Kidney glomerular epithelial cell (primary cell): Measurements from ENCODE around the gene RAB7A.

Experiments used
- DNase-seq: peaks from one replicate; lab custom pipeline; 2025; lab: John Stamatoyannopoulos, UW

RAB7A gene

DNA sequence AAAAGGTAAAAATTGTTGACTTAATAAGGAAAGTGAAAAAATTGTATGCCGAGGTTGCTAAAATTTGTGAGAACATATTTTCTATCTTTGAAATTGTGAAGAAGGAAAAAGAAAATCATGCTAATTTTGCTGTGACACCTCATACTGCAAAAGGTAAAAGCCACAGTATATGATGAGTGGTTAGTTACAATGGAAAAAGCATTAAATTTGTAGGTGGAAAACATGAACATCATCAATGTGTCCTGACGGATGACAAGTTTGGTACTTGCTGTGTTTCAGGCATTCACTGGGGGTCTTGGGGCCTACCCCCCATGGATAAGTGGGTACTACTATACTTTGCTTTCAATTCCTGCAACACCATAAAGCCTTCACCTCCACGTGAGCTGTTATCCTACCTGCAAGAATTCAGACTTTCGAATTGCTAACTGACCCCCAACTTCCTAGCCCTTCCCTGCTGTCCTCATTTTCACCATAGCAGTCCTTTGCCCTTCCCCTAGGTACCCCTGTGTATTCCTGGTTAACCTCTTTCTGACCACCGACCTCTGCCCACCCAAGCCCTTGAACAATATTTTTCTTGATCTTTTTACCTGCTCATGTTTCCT, 62.4 kb downstream of the RAB7A start:
- DNase-seq: no peak

DNA sequence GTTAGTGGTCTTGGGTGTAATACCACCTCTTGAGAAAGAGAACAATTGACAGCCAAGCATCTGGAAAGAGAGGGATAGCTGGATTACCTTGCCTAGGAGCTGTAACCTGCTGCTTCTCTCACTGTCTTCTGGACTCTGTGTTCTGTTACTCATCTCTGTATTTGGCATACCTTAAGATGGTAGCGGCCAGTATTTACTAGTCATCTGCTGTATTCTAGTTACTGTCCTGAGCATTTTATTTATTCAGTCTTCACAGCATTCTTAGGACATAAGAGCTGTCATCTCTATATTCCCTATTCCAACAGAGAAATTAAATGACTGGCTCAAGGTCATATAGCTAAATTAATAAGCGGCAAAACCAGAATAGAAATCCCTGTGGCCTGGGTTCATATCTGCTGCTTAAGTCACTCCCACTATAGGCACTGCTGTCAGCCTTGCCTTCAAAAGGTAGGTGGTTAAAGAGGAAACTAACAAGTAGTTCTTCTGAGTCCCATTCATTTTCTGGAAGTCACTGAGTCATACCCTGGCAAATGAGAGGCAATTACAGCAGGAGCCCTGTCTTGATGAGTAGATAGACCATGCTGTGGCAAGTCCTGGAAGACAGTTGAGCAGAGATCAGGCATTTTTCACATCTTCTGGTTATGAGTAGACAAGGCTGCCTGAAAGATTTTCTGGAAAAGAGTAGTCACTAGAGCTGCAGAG, 68.2 kb downstream of the RAB7A start:
- peak; percentile 28 for DNase-seq

DNA sequence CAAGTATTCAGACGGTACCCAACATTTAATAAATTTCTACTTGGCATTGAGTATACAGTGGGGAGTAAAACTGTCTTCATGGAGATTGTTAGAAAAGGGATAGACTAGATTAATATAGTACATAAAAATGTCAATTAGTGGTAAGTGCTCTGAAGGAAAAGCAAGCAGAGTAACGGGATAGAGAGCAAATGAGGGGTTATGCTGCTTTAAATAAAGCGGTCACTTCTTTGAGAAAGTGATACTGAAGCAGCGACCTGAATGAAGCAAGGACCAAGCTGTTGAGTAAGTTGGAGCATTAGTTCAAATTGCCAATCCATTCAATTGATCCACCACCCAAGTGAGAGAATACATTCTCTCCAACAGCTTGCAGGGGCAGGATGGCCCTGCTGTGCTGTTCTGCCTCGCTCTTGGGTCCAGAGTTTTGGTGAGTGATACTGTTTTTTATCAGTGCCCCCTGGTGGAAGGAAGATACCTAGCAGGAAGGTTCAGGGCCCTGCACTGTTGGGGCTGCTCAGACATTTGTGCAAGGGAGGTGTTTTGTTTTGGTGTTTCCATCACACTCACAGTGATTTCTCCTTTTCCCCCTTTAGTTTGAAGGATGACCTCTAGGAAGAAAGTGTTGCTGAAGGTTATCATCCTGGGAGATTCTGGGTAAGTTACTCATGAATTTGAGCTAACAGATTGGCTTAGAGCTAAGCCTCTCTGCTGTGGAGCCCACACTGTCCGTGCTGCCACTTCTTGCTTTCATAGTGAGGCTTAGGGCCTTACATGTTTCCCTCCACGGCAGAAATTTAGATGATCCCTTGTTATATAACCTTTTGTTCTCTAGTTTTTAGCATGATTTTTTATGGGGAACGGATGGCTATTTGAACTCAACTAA, 69.0 kb downstream of the RAB7A start:
- peak; percentile 38 for DNase-seq

DNA sequence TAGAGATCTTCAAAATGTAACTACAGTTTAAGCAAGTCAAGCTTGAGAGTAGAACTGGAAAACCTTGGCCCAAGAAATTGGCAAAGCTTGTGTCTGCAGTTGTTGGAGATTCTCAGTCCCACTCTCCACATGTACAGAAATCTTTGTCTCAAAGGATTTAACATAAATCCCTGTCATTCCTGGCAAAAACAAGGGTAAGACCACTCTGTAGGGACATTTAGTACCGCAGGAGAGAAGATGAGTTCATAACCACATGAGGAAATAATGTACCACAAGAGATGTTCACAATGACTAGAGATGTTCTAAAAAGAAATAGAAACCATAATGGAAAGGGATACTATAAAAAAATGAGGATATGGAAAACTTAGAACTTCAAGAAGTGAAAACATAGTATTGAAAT, 73.7 kb downstream of the RAB7A start:
- no peak for DNase-seq

DNA sequence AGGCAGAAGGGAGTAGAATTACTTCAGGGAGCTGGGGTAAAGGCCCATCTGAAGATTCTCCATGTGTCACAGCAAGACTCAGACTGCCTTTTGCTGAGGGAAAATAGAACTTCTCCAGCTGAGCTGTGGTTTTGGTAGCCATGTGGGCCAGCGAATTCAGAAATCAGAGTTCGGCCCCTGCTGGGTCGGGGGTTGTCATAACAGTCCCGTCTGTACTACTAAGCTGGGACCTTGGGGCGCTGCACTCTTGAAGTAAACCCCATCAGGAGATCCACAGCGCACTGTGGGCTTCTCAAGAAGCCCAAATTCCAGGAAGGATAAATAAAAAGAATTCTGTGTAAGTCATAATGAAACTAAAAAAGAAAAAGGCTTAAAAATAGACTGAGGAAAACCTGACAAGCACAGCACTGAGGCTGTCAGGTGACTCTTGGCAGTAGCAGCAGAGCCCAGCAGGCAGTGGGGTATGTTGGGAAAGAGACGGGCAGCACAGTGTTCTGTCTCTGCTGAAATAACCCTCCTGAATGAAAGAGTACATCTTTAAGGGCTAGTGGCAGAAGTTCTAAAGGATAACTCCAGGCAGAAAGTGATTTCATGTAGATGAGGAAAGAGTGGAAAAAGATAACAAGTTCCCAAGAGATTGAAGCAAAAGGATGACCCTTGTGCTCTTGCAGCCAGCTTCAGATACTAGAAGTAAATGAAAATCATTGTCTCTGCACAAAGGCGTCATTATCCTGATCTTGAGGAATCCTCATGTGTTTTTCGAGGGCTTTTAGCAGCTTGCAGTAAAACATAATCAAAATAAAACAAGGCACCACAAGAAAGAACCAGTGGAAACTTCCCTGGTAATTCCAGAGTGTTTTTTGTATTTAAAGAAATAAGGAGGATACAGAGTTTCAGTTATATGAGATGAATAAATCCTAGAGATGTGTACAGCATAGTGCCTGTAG, 74.5 kb downstream of the RAB7A start:
- DNase-seq: no peak

DNA sequence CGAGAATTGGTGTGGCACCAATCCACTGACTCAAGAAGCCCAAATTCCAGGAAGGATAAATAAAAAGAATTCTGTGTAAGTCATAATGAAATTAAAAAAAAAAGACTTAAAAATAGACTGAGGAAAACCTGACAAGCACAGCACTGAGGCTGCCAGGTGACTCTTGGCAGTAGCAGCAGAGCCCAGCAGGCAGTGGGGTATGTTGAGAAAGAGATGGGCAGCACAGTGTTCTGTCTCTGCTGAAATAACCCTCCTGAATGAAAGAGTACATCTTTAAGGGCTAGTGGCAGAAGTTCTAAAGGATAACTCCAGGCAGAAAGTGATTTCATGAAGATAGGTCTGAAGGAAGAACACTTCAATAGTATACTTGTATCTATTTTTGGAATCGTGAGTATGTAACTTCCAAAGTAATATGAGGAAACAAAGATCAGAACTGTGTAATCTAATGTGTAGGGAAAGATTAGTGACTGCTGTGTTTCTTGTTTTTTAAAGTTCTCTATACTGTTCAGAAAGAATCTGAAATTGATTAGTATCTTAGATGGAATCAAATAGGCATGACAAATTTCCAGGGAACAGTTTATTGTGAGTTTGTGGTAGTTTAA, 75.9 kb downstream of the RAB7A start:
- DNase-seq: no peak

DNA sequence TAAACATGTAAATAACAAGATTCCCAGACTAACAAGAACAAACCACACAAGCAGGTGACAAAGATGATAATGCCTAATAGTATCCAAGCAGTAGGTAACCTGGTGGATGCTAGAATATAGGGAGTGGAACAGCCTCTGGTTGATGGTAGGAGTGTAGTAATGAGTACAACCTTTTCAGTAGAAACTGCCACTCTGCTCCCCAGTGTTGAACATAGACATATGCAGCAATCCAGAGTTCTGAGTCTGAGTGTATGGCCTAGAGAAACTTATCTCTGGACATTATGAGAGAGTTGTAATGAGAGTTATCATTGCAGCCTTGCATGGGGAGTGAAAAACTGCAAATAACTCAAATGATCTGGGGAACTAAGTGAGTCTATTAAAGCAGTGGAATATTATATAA, 77.3 kb downstream of the RAB7A start:
- no peak for DNase-seq

DNA sequence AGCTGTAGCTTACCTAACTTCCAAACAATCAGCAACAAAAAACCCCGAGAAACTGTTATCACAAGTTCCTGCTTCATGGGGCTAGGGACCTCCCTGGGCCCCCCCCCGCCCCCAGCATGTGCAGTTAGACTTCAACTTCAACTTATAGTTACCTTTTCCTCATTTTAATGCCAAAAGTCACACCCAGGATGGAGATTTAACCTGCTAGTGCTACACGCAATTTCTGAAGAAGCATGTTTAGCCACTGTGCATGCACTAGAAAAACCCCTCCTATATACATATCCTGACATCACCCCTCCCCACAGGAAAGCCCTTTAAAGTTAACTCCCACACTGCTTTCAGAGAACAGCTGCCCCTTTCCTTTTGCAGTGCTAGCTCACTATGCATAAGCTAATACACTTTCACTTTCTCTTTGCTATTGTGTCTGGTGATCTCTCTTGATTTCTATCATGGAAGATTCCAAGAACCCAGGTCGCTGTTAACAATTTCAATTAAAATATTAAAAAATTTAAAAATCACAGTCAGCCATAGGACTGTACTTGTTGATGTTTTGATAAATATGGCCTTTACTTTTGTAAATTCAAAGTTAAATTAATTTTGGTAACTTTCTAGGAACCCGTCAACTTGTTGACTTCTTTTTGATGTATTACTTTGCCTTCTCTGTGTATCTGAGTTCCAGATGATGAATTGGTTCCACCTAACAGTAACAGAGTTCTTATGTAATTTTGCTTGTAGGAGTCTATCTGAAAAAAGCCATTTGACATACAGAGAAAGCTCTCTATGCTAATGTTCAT, 78.2 kb downstream of the RAB7A start:
- DNase-seq: peak; percentile 59

DNA sequence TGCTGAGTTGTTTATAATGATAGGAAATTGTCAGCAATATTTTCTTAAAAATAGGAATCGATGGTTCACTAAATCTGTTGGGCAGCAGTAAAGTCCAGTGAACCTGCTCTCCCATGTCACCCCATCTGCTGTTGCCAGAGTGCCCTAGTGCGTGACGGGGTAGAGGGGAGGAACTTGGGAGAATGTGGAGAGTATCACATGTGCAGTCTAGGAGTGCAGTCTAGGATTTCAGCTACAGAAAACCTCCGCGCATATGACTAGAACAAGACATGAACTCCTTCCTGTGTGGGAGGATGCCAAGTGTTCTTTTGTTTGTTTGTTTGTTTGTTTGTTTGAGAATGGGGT, 78.8 kb downstream of the RAB7A start:
- peak; percentile 60 for DNase-seq

DNA sequence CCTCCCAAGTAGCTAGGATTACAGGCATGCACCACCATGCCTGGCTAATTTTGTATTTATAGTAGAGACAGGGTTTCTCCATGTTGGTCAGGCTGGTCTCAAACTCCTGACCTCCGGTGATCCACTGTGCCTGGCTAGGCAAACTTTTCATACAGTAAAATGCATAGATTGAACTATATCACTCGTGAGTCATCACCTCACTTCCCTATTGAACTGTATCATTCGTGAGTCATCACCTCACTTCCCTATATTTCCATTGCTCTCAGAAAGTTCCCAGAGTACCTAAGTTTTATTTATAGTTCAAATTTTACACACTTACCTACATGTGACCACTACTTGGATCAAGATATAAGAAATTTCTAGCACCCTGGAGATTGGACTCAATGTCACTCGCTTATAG, 79.8 kb downstream of the RAB7A start:
- no peak for DNase-seq

DNA sequence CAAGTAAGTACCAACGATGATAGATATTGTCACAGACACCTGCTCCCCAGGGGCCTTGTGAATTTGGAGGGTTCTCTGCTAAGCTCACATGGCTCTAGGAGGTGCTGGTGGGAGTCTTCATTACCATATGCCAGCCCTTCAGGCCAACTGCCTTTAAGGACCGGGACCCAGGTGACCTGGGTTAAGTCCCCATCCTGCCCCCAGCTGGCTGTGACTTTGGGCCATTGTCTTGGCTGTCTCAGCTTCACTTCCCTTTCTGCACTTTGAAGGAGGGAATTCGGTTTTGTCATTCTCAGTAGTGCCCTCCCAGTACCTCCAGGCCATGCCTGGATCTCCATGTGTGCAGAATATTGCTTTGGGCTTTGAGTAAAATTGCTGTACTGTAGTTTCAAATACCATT, 80.6 kb downstream of the RAB7A start:
- no peak for DNase-seq

DNA sequence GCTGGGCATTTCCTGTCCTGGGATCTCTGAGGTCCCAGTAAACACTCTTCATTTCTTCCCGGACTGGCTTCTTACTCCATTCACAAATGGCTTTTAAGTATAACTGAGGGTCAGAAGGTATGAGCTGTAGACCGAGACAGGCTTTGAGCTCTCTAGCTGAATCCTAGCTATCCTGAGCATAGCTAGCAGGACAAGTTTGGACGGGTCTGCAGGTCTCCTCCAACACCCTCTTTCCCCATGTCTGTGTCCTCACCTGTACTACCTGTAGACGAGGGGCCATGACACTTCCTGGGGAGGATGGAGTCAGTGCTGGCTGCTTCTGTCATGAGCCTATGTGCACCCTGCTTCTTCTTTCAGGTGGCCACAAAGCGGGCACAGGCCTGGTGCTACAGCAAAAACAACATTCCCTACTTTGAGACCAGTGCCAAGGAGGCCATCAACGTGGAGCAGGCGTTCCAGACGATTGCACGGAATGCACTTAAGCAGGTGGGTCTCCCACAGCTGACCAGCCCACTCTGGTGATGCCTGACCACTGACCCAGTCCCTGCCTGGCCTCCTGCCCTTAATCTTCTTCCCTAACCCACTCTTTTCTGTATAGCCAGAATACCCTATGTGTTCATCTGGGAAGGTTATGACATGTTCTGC, 81.3 kb downstream of the RAB7A start:
- no peak for DNase-seq

DNA sequence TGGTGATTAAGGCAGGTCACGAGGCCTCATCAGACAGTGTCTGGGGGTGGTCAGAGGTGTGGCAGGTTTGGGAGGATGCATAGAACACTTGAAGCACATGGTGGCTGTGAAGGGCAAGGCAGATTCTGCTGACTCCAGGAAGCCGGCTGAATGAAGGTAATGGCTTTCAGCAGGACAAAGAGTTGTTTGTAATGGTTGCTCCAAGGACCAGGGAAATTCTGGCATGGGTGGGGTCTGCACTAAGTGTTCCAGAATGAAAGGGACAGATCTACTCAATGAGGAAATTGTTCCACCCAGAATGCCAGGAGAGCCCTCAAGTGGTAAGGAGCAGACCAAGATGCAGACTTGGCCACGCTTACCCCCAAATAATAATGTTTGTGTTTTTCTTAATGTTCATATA, 82.7 kb downstream of the RAB7A start:
- DNase-seq: no peak

DNA sequence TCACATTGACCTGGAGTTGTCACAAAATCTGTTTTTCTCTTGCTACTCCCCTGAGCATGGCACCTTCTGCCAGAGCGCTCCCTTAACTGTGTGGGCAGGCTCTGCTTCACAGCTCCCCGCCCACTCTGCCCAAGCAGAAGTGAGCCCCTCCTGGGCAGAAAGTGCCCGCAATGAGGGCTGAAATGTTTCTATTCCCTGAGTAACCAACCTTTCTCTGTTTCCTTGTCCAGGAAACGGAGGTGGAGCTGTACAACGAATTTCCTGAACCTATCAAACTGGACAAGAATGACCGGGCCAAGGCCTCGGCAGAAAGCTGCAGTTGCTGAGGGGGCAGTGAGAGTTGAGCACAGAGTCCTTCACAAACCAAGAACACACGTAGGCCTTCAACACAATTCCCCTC, 87.1 kb downstream of the RAB7A start:
- DNase-seq: no peak

DNA sequence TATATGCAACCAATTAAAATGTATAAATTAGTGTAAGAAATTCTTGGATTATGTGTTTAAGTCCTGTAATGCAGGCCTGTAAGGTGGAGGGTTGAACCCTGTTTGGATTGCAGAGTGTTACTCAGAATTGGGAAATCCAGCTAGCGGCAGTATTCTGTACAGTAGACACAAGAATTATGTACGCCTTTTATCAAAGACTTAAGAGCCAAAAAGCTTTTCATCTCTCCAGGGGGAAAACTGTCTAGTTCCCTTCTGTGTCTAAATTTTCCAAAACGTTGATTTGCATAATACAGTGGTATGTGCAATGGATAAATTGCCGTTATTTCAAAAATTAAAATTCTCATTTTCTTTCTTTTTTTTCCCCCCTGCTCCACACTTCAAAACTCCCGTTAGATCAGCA, 88.1 kb downstream of the RAB7A start:
- no peak for DNase-seq

DNA sequence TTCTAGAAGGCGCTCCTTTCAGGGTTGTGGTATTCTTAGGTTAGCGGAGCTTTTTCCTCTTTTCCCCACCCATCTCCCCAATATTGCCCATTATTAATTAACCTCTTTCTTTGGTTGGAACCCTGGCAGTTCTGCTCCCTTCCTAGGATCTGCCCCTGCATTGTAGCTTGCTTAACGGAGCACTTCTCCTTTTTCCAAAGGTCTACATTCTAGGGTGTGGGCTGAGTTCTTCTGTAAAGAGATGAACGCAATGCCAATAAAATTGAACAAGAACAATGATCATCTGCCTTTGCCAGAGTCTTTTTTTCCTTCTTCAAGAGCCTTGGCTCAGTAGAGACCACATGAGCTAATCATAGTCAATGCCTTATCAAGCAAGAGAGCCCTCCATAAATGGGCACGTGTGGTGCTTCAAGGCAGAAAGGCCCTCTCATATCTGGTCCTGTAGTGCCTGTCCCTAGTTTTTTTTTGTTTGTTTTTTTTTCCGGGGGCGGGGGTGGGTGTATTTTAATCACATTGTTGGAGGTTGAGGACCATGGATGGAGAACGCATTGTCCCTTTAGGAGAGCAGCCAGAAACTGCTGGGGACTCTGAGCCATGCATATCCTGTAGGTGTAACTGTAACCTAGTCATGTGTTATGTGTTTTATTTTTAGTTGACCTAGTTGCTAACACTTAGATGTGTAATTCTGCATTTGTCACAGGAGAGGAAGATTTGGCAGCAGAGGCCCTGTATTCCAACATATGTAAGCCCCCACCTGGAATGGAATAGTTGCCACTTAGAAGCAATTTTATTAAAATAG, 88.7 kb downstream of the RAB7A start:
- DNase-seq: no peak

DNA sequence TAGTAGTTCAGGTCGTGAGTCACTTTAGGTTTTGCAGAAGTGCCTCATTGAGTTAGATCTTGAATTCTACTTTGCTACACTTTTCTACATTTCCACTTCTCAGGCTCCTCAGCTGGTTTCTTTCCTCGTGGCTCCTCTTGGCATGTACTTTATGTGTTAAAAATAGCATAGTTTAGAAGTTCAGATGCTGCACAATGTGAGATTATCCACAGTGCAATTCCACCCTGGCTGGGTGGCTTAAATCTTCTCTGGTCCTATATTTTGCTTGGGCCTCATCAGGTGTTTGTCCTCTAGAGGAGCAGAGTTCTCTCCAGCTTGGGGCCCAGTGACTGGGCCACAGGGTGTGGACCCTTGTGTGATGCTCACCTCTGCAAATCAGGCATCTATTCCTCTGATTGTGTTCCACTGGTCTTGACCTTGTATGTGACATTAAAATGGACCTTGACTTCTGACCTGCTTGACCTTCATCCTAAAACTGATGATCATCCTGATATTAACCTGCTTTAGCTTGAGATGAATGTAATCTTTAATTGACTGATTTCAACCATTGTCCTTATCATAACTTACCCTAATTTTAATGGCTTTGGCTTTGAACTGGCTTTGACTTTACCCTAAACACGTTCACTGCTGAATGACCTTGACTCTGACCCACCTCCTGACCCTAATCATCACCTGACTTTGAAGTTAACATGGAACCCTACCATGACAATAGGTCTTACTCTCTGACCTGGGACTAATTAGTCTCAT, 89.5 kb downstream of the RAB7A start:
- DNase-seq: no peak

DNA sequence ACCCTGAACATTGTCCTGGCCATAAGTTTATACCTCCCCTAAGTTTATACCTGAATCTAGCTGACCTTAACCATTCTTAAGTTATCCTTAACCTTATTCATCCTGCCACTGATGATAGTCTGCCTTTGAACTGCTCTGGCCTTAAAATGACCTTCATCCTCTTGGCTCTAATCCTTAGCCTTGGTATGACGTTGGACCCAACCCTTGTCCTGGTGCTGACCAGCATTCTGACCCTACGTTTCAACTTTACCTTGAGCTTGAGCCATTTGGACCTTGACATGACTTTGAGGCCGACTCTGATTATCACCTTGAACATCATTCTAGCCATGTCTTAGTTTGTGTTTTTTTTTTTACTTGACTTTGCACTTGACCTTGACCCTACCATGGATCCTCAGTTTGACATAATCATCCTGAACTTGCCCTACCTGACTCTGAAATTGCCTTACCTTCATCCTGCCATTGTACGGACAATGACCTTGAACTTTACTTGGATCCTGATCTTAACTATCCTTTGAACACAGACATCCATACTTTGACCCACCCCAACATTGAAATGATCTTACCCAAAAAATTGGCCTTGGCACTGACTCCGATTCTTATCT, 92.3 kb downstream of the RAB7A start:
- no peak for DNase-seq
